Stimulated activated CD8-positive, alpha-beta memory T cell treated with anti-CD3 and anti-CD28 coated beads, Interleukin-12 subunit alpha, Interleukin-12 subunit beta, amount 100 ng/mL, for 24 hours (primary cell): ENCODE data around the gene HERC3.

Source experiments
- DNase-seq: peaks from one replicate; pipeline ENCODE4 v3.0.0-alpha.2; 2020; ENCODE audit errors: extremely low read depth

Gene HERC3

DNA sequence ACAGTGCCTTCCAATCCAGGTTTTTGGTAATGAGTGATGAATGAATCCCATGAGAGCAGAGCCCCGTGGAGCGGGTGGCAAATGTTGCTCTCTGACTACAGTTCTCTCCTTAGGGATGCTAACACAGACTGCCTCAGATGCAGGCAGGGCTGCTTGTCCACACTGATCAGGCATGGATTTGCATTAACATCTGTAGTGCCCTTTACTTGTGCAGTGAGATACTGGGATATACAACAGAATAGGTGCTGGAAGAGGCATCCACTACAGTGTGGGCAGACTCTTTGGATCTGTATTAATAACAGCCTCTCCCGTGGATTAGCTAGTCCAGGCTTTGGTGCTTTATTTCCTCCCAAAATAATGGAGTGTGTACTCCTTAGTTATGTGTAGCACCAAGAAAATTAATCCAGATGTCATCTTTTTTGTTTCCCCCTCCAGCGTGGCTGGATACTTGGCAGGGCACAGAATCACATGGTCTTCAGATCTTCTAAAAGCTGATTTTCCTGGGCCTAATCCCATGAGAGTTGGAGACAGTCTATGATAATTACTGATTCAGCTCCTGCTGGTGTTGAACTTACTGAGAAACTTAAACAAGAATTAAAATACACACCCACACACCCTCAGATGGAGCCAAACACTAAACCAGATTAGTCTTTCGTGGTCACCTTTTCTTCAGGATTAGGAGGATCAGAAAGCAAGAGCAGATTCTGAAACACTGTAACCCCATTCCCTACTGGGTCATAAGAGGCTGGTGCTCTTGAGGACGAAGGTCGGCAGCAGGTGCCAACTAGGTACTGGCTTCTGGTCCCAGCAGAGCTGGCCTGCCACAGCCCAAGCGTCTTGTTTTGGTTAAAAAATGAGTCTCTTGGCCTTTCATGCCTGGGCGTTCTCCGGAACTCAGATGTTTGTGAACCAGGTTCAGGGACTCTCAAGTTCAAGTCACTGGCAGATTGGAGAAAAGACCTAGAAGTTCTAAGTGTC is 128.5 kb downstream of the HERC3 start:
- DNase-seq: no peak

- DNase-seq: no peak
These were observed 130.0 kb downstream of the HERC3 start for GRCh38 chr4:88722276-88722780.

GRCh38 chr4:88722828-88723227 is 130.5 kb downstream of the HERC3 start:
- DNase-seq: no peak

DNA sequence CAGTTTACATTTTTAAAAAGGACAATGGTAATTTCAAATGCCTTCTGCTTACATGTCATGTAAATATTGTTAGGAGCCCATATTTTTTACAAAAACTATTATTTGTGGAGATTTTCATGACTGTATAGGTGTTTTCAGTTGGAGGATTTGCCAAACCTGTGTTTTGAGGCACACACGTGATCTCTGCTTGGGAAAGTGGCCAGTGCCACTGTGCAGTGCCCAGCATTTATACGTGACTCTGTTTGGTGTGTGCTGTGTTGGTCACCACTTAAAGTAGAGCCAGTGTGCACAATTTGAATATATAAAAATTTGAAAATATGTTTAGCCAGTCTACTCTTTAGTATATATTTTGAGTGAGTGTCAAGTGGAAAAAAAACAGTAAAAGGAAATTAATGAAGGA is 132.1 kb downstream of the HERC3 start:
- DNase-seq: no peak

DNA sequence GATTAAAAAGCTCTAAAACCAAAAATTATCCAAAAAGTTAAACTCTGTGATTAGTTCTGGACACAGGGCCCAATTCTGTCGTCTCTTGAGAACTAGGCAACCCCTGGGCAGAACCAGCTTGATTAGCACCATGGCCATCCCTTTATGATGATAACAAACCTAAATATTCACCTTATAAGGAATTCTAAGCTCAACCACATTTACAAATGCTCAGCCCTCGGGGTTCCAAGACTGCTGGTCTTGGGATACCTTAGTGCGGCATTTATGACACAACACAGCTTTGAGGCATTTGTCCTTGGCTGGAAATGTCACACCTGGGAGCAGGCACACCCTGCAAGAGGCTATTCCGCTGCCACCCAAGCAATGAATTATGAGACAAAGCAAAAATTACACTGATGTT is 132.9 kb downstream of the HERC3 start:
- DNase-seq: no peak

DNA sequence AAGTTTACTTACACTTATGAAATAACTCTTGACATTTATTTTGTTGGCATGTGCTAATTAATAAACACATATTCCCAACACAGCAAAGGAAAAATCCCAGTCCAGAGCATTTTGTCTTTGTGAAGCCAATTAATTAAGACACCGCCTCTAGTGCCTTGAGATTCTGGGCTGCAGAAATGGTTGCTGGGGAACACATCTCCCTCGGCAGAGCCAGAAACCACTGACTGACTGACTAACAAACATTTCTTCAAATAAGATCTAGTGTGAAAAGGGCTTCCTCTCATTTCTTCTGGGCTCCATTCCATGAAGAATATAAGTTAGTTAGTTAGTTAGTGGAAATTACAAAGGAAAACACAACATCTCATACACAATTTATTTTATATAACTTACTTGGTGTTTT is 133.7 kb downstream of the HERC3 start:
- DNase-seq: no peak

DNA sequence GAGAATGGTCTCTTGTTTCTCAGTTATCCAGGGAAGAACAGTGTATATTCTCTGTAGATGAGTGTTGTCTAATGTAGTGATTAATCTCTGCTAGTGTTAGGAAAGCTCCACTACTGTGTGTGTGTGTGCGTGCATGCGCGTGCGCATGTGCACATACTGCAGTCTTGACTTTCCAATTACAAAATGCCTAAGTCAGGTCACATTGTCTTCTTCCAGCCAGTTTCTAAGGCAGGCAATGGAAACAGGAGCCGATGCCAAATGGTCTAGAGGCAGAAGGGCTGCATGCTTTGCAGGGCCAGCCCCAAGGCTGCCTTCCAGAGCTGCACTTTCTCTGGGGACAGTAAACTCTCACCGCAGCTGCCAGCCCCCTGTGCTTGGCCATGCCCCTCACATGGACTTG is 135.9 kb downstream of the HERC3 start:
- DNase-seq: no peak

DNA sequence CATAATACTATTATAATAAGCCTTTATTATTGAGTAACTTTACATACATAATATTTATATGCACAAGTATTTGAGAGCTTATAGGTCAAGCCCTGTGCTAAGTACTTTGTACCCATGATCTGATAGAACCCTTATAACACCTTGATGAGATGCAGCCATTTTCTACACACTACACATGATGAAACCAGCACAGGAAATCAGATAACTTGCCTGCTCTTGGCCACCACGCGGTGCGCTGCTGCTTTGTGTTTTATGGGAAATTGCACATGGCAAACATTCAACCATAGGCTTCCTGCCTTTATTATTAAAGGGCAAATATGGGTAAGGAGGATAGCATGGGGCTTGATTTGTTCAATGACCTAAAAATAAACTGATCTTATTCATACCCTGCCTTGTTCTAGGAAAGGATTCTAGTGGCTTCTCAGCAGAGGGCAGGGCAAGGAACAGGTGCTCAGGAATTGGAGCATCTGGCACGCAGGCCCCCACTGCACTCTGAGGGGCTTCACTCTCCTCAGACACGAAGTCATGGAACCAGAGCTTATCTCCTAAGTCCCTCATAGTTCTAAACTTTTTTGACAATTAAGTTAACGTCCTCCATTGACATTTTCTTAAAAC is 137.0 kb downstream of the HERC3 start:
- no peak for DNase-seq

DNA sequence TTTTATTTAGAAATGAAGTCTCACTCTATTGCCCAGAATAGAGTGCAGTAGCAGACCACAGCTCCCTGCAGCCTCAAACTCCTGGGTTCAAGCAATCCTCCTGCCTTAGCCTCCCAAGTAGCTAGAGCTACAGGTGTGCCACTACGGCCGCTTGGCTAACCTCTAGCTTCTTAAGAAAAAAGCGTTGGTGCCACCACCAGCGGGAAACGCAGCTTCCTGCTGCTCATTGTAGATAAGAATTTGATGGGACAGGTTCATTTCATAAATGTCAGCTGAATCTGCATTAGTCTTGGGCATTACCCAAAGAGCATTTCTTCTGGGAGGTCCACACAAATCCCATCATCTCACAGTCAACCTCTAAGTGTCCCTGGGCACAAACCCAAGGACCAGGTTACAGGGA is 138.5 kb downstream of the HERC3 start:
- DNase-seq: no peak

GRCh38 chr4:88731381-88731780 is 139.1 kb downstream of the HERC3 start:
- no peak for DNase-seq

GRCh38 chr4:88732714-88733368 is 140.6 kb downstream of the HERC3 start:
- DNase-seq: no peak

GRCh38 chr4:88734403-88734949 is 142.2 kb downstream of the HERC3 start:
- DNase-seq: no peak

DNA sequence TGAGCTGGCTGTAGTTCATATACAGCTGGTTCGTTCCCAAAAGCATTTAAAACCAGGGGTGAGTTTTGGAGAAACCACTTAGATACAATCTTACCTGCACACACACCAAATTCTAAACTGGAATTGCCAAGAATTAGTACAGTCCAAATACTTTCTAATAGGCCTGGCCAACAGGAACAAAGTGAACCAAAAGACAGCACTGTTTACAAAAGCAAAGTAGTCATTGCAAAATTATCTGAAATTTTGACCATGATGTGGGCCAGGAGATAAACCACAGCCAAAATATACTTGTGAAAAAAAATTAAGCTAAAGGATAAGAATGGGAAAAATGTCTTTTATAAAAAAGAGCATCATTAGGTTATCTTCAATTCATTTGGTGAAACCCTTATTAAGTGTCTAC is 143.3 kb downstream of the HERC3 start:
- DNase-seq: no peak

DNA sequence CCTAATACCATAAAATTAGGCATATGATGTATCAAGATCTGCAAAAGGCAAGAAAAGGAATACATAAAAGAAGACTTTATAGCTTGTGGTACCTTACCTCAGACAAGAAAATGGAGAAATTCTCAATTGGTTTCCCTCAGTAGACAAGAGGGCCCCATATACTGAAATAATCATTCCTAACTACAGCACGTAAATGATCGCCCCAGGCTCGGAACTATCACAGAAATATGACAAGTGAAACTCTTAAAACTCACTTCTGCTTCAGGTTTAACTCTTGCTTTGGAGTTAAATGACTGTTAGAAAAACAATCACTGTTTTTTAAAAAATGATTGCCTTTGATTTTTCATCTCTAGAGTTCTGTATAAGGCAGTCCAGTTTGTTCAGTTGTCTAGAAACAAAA is 144.0 kb downstream of the HERC3 start:
- no peak for DNase-seq

- no peak for DNase-seq
These were observed 145.1 kb downstream of the HERC3 start for GRCh38 chr4:88737307-88737941.

- DNase-seq: no peak
These were observed 145.9 kb downstream of the HERC3 start for GRCh38 chr4:88738180-88738579.

DNA sequence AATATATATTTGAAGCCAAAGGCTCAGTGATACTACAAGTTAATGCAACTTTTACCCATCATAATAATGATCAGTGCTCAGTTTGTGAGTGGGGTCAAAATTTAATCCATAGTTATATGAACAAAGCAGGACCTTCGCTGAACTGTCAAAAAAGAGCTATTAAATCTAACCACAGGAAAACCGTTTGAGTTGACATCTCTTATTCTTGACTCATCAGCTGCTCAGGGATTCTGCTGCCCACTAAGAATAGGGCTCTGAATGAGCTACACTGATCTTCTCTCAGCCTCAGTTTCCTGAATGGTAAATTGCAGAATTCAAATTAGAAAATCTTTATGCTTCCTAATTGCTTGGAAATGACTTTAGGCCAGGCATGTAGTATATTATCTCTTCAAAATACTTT is 150.3 kb downstream of the HERC3 start:
- DNase-seq: no peak

DNA sequence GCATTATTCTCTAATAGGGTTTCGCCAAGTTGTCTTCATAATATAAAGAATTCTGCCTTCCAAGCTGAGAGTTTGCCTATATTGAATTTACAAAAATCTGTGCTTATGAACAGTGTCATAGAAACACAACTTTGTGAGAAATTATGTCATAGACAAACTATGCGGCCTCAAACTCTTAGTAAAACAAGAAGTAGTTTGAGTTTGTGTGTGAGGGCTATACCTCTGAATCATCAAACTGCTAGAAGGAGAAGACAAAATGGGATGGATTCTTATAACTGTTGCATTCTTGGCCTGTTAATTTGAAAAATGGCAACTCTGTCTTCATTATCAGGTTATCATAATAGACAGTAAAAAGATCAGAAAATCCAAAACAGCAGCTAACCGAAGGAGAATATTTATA is 151.4 kb downstream of the HERC3 start:
- no peak for DNase-seq

DNA sequence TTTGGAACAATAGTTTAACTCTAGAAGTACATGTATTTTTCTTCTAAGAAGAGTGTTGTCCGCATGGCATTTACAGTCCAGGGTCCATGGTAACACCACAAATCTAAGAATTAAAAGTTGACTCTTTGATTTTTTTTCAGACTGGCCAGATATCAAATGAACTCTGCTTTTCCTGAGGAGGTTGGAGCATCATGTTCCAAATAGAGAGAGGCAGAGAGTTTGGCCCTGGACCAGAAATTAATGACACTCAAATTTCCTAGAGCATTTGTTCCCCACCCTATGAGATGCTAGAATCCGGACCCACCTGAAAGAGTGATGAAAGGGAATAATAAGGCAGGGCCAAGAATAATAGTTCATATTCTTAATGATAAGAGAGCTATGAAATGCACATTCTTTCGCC is 152.3 kb downstream of the HERC3 start:
- no peak for DNase-seq

GRCh38 chr4:88745175-88745574 is 152.9 kb downstream of the HERC3 start:
- no peak for DNase-seq

DNA sequence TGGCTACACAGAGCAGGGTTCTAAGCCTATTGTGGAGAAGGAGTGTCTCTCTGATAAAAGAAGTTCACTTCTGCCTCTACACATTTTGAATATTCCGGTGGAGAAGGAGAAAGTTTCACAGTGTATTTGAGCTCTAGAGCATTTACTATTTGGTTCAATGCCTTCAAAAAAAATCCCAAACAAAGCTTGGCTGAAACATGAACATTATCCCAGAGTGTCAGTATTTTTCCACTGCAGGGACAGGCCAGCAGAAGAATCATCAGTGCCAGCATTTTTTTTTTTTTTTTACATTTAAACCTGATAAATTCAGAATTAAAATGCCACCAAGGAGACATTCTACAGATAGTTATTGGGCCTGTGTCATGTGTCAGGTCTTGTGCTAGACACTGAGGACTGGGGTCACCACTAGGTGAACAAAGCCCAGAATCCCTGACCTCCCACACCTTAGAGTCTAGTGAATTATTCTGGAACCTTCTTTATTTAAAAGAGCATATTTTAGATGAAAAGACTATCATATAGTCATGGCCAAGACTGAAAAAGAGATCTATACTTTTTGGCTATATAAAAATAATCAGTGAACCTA is 153.4 kb downstream of the HERC3 start:
- no peak for DNase-seq
